Measurements from ENCODE around the gene UACA.

- TF ChIP-seq POLR2A (IDR thresholded peaks at IDR 0.05) (no peak), EP300 (IDR thresholded peaks at IDR 0.05) (no peak)
- TF ChIP-seq, protein P1, sequence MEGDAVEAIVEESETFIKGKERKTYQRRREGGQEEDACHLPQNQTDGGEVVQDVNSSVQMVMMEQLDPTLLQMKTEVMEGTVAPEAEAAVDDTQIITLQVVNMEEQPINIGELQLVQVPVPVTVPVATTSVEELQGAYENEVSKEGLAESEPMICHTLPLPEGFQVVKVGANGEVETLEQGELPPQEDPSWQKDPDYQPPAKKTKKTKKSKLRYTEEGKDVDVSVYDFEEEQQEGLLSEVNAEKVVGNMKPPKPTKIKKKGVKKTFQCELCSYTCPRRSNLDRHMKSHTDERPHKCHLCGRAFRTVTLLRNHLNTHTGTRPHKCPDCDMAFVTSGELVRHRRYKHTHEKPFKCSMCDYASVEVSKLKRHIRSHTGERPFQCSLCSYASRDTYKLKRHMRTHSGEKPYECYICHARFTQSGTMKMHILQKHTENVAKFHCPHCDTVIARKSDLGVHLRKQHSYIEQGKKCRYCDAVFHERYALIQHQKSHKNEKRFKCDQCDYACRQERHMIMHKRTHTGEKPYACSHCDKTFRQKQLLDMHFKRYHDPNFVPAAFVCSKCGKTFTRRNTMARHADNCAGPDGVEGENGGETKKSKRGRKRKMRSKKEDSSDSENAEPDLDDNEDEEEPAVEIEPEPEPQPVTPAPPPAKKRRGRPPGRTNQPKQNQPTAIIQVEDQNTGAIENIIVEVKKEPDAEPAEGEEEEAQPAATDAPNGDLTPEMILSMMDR (IDR thresholded peaks at IDR 0.05): no peak
Measured at GRCh38 chr15:70699890-70700289, 63.5 kb downstream of the UACA start.

Data from ovary (tissue), 3 donors.